ENCODE results near the gene NUTM2E.
"Not testable (repeated sequence)": the region's sequence is repeated elsewhere in the genome, so short reads cannot be mapped to it uniquely, and the experiment has no call there.

Gene NUTM2E

DNA sequence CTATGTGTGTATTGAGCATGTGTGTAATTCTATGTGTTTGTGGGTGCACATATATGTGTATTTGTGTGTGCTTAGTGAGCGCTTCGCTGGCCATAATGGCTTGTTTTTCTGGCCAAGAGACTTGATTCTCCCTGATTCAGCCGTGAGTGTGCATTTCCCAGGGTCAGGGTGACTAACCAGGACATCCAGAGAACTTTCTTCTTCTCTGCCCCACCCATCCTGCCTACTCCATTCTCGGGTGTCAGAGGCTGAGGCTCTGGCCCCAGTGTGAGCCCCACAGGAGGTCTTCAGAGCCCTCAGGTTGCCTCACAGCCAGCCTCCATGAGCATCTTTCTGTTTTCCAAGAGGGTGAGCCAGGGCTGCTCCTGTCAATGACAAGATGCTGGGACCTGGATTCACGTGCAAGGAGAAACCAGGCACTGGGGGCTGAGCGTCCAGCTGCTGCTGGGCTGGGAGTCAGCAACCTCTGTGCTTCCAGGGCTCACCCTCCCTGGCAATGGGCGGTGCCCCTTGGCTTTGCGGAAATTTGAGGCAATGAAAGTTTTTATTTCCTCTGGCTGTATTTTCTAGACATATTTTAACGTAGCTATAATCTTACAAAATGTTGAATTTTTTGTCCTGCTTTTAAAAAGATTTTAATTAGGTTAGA is 40.5 kb downstream of the NUTM2E start:
- DNase-seq, result not testable (repeated sequence)

DNA sequence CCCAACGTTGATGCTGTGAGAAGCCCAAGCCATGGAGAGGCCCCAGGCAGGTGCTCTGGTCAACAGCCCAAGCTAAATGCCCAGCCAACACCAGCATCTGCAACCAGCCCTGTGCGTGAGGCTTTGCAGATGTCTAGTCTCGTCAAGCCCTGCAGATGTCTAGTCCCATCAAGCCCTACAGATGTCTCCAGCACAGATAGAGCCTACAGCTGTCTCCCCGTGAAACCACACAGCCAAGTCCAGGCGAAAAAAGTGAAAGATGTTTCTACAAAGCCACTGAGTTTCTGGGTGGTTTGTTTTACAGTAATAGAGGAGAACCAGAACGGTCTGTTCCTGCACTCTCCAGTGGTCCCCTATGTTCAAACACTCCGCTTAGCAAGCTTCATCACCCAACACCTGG is 41.5 kb downstream of the NUTM2E start:
- not testable (repeated sequence) for DNase-seq

DNA sequence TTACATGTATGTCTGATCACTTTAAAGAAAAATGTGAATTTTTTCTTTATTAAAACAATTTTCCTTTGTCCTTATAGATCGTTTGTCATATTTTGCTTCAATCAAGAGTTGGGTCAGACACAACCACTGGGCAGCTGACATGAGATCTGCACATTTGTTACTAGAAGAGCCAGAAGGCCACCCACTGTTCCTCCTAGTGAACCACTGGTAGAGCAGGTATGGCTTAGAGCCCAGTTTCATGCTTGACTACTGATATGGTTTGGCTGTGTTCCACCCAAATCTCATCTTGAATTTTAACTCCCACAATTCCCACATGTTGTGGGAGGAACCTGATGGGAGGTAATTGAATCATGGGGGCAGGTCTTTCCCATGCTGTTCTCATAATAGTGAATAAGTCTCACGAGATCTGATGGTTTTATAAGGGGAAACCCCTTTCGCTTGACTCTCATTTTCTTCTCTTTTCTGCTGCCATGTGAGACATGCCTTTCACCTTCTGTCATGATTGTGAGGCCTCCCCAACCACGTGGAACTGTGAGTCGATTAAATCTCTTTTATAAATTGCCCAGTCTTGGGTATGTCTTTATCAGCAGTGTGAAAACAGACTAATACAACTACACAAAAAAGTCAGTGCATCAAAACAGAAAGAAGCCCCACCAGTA is 43.0 kb downstream of the NUTM2E start:
- DNase-seq, result peak in 1 of 2 donors; percentile 4

DNA sequence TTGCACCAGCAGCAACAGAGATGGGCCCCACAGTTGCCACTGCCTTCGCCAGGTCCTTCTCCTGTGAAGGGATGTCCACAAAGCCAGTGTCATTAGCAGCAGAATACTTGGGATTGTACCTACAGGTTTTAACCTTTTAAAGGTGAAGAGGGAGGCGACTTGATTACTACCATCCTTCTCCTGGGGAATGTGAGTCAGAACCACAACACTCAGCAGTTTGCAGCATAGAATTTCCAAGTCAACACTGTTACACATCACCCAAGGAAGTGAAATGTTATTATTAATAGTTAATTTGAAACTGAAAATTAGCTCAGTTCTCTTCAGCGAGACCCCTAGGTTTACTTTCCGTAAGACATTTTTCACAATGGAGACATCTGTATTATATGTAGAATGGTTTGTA is 45.2 kb downstream of the NUTM2E start:
- DNase-seq, result not testable (repeated sequence)
